ENCODE measurements around the gene CLEC4F.

Gene CLEC4F

GRCh38 chr2:70765507-70765906, 54.9 kb downstream of the CLEC4F start:
- H3K4me3 ChIP-seq, result no peak overlapping the region
- H3K27ac ChIP-seq, result no peak overlapping the region

DNA sequence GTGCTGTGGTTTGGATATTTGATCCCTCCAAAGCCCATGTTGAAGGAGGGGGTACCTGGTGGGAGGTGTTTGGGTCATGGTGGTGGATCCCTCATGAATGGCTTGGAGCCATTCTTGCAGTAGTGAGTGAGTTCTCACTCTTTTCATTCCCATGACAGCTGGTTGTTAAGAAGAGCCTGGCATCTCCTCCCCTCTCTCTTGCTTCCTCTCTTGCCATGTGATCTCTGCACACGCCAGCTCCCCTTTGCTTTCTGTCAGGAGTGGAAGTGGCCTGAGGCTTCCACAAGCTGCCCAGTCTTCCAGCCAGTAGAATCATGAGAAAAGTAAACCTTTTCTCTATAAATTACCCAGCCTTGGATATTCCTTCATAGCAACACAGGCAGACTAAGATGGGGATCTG, 61.0 kb downstream of the CLEC4F start:
- Histone ChIP-seq H3K4me3 (no peak overlapping the region), H3K27ac (no peak overlapping the region)

All from skin epidermis (tissue), 12 donors.